Coronary artery (tissue), 2 donors: Measurements from ENCODE around the gene SNX24.

Source experiments
- DNase-seq: peaks from one replicate; pipeline ENCODE4 v3.0.0-alpha.2; 2017; ENCODE audit warnings: low spot score
- H3K27ac ChIP-seq, 2 donors: fragments of 200-600 bp; sonication (generic); one replicate each; pipeline ENCODE4 v1.5.1; 2016 to 2019
- H3K4me3 ChIP-seq: fragments of 200-600 bp; sonication (generic); 2 replicates; pipeline ENCODE4 v1.5.1; 2016; ENCODE audit warnings: mild to moderate bottlenecking, moderate library complexity
- CTCF ChIP-seq: fragments of 200-600 bp; sonication (generic); IDR thresholded peaks from one replicate; pipeline ENCODE4 v1.5.1; 2019; ENCODE audit warnings: antibody characterized with exemption

Gene SNX24

GRCh38 chr5:122835681-122836080, 9.7 kb upstream of the SNX24 start:
- no peak for TF ChIP-seq CTCF
- Histone ChIP-seq H3K4me3 (no peak overlapping the region), H3K27ac (no peak overlapping the region)
- DNase-seq, result no peak

GRCh38 chr5:122836947-122837346, 8.5 kb upstream of the SNX24 start:
- H3K4me3 ChIP-seq, result no peak overlapping the region
- H3K27ac ChIP-seq, result no peak overlapping the region
- DNase-seq, result no peak
- no peak for TF ChIP-seq CTCF

GRCh38 chr5:122839731-122840130, 5.7 kb upstream of the SNX24 start:
- no peak for TF ChIP-seq CTCF
- no peak overlapping the region for H3K4me3 ChIP-seq

GRCh38 chr5:122842016-122842580, 3.3 kb upstream of the SNX24 start:
- H3K4me3 ChIP-seq, result no peak overlapping the region
- H3K27ac ChIP-seq, result no peak overlapping the region
- TF ChIP-seq CTCF, result no peak
- no peak for DNase-seq

More at GRCh38 chr5:122839731-122840130, 5.7 kb upstream of the SNX24 start:
- H3K27ac ChIP-seq, result no peak overlapping the region
- DNase-seq, result no peak

GRCh38 chr5:122844136-122844909, 1.1 kb upstream of the SNX24 start:
- TF ChIP-seq CTCF, result no peak
- DNase-seq, result no peak
- peak overlapping the region; percentile 91 for H3K4me3 ChIP-seq
- peak overlapping the region; percentile 80 to 94 for H3K27ac ChIP-seq

GRCh38 chr5:122844910-122845228, 544 bp upstream of the SNX24 start:
- TF ChIP-seq CTCF, result no peak
- DNase-seq, result no peak
- peak overlapping the region; percentile 91 for H3K4me3 ChIP-seq
- peak overlapping the region; percentile 80 to 94 for H3K27ac ChIP-seq

GRCh38 chr5:122846051-122846550, 688 bp downstream of the SNX24 start:
- no peak for DNase-seq
- peak overlapping the region; percentile 80 to 94 for H3K27ac ChIP-seq
- TF ChIP-seq CTCF, result no peak
- H3K4me3 ChIP-seq, result peak overlapping the region; percentile 91
